Lung (tissue), 13 donors: Measurements from ENCODE around the gene ALG10B. TPM values are rescaled to one million over a fixed set of nuclear protein-coding genes. Genes with fewer than 3 reads are reported as not detected.

Source experiments
- ATAC-seq: fragments of 200-7000 bp; cut with Tn5 transposase; one replicate; pipeline ENCODE4 v1.9.1; 2020; ENCODE audit warnings: moderate number of reproducible peaks; ENCODE audit not compliant: insufficient read depth, low FRiP score
- DNase-seq, 3 donors: peaks; one replicate each; pipeline ENCODE4 v3.0.0-alpha.2; 2013 to 2017
- H3K27ac ChIP-seq, 2 donors: one replicate each; pipeline ENCODE4 v1.5.1; 2013; ENCODE audit warnings: mild to moderate bottlenecking in 2 of 2, moderate library complexity in 2 of 2, control low read depth in 1 of 2, inconsistent platforms in 1 of 2, low read depth in 1 of 2, low read length in 1 of 2
- H3K27me3 ChIP-seq, 3 donors: one replicate each; pipeline ENCODE4 v1.5.1; 2013; ENCODE audit warnings: low read length in 2 of 3; ENCODE audit not compliant: control insufficient read depth in 3 of 3, insufficient read depth in 3 of 3
- H3K36me3 ChIP-seq, 4 donors: one replicate each; pipeline ENCODE4 v1.5.1; 2013; ENCODE audit warnings: low read length in 4 of 4, mild to moderate bottlenecking in 1 of 4, moderate library complexity in 1 of 4; ENCODE audit not compliant: control insufficient read depth in 4 of 4, insufficient read depth in 4 of 4
- H3K4me1 ChIP-seq, 5 donors: one replicate each; pipeline ENCODE4 v1.5.1; 2013; ENCODE audit warnings: low read length in 5 of 5, mild to moderate bottlenecking in 2 of 5, moderate library complexity in 1 of 5; ENCODE audit not compliant: control insufficient read depth in 5 of 5, insufficient read depth in 5 of 5
- H3K4me3 ChIP-seq: one replicate; pipeline ENCODE4 v1.5.1; 2013; ENCODE audit warnings: mild to moderate bottlenecking, control low read depth, moderate library complexity
- H3K9ac ChIP-seq, 2 donors: one replicate each; pipeline ENCODE4 v1.5.1; 2013; ENCODE audit warnings: low read length in 2 of 2, control low read depth in 1 of 2; ENCODE audit not compliant: insufficient read depth in 1 of 2
- H3K9me3 ChIP-seq, 4 donors: one replicate each; pipeline ENCODE4 v1.5.1; 2013; ENCODE audit warnings: low read length in 3 of 4, mild to moderate bottlenecking in 1 of 4, moderate library complexity in 1 of 4; ENCODE audit not compliant: control insufficient read depth in 4 of 4, insufficient read depth in 3 of 4
- CTCF ChIP-seq: IDR thresholded peaks from 2 replicates; pipeline ENCODE4 v1.5.1; 2012; ENCODE audit warnings: mild to moderate bottlenecking; ENCODE audit errors: control extremely low read depth, extremely low read depth
- WGBS, 2 donors: extraction: QIAGEN DNeasy Blood & Tissue Kit; methylation state at CpG; one replicate each; pipeline ENCODE4 v1.1.7; 2013; 5-methylcytosine and 5-hydroxymethylcytosine counted together
- polyA plus RNA-seq, 2 donors: library from polyadenylated mRNA; stranded (reverse); fragments of 200-250 nt; gene quantifications; one replicate each; pipeline ENCODE4 v1.2.1, GENCODE V29; 2013
- small RNA-seq: library from RNA; depleted of rRNA; stranded (forward); fragments of <200 nt; gene quantifications from one replicate; pipeline ENCODE3, GENCODE V24; 2014; ENCODE audit warnings: low replicate concordance
- total RNA-seq, 2 donors: library from RNA; depleted of rRNA in 1 of 2; stranded (reverse); fragments of >200 nt in 1 of 2; gene quantifications; one replicate each; pipeline ENCODE4 v1.2.1, GENCODE V29; 2014 to 2021
- donor health status: control.
- donor health status: control.
- donor health status: Bipolar disorder and iron deficiency.
- donor health status: healthy.
- donor health status: DM: yes; HTN: yes; CAD: no.

The ALG10B gene
- total and polyA plus RNA-seq, 4 donors: 1.6 to 11.7 (median 6.5) TPM

- no peak overlapping the region for H3K27ac ChIP-seq
- H3K9ac ChIP-seq: no peak overlapping the region
- H3K9me3 ChIP-seq: peaks cover 0 to 5% (median 0%) of the 10 kb centered on the region in 4 donors
- DNase-seq (no peak), ATAC-seq (no peak)
- H3K4me3 ChIP-seq: no peak overlapping the region
- no peak for TF ChIP-seq CTCF
- H3K36me3 ChIP-seq: no peaks in the 10 kb centered on the region
- WGBS, 2 donors: 66 to 77% methylated on average over 2 of the region's 2 CpGs
- no peaks in the 10 kb centered on the region for H3K27me3 ChIP-seq
- H3K4me1 ChIP-seq: no peaks in the 10 kb centered on the region
These were observed 57.2 kb downstream of the ALG10B start for GRCh38 chr12:38373784-38374183.

- H3K4me3 ChIP-seq: no peak overlapping the region
- H3K9me3 ChIP-seq: peaks cover 0 to 5% (median 0%) of the 10 kb centered on the region in 4 donors
- no peak overlapping the region for H3K27ac ChIP-seq
- no peaks in the 10 kb centered on the region for H3K4me1 ChIP-seq
- TF ChIP-seq CTCF: no peak
- no peak overlapping the region for H3K9ac ChIP-seq
- no peak for DNase-seq
- no peaks in the 10 kb centered on the region for H3K36me3 ChIP-seq
- no peak for ATAC-seq
- no peaks in the 10 kb centered on the region for H3K27me3 ChIP-seq
These were observed 58.2 kb downstream of the ALG10B start for GRCh38 chr12:38374751-38375150.

Small RNA genes within 50 kb of the gene (small RNA-seq; reads per million reads assigned to genes)
- gene RF00019: not detected
